Midbrain (tissue), 1 donor: Measurements from ENCODE around the gene GALNT9.
"Not testable (repeated sequence)": the region's sequence is repeated elsewhere in the genome, so short reads cannot be mapped to it uniquely, and the experiment has no call there.

ENCODE experiments used
- DNase-seq: peaks from one replicate; lab custom pipeline; 2025; lab: John Stamatoyannopoulos, UW

The GALNT9 gene

DNA sequence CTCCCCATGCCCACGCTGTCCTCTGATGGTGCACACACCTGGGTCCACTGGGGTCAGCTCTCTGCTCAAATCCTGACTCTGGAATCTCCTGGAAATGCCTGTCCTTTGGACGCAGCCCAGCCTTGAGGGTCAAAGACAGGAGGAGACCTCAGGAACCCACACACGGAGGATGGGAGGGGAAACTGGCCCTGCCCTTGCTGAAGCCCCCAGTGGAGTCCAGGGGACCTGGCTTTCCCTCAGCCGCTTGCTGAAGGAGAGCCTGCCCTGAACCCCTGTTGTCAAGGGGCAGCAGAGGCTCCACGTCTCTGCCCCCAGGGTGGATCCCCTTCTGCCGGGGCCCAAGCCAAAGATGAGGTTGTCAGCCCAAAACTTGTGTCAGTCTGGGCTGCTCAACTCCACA lies 16.9 kb downstream of the GALNT9 start:
- DNase-seq: no peak

GRCh38 chr12:132311201-132311915 lies 18.0 kb downstream of the GALNT9 start:
- DNase-seq: no peak

- no peak for DNase-seq
Observed at GRCh38 chr12:132310181-132311040, 19.0 kb downstream of the GALNT9 start.

DNA sequence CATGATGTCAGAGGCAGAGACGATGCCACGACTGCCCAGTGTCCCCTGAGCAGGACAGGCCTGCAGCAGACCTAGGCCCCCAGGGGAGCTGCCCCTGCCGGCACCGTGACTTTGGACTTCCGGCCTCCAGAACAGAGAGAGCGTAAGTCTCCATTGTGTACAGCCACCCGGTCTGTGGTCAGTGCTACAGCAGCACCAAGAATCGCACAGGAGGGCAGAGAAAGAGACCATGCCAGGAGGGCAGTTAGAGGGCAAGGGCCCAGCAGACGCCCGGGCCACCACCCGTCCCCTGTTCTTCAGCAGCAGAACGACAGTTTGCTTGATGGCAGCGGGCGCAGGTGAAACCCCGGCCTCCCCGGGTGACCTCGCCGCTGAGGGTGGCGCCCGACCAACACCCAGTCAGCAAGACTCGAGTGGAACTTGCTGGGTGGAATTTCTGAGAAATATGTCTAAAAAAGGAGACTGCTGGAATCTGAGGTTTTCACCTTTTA lies 19.7 kb downstream of the GALNT9 start:
- no peak for DNase-seq

DNA sequence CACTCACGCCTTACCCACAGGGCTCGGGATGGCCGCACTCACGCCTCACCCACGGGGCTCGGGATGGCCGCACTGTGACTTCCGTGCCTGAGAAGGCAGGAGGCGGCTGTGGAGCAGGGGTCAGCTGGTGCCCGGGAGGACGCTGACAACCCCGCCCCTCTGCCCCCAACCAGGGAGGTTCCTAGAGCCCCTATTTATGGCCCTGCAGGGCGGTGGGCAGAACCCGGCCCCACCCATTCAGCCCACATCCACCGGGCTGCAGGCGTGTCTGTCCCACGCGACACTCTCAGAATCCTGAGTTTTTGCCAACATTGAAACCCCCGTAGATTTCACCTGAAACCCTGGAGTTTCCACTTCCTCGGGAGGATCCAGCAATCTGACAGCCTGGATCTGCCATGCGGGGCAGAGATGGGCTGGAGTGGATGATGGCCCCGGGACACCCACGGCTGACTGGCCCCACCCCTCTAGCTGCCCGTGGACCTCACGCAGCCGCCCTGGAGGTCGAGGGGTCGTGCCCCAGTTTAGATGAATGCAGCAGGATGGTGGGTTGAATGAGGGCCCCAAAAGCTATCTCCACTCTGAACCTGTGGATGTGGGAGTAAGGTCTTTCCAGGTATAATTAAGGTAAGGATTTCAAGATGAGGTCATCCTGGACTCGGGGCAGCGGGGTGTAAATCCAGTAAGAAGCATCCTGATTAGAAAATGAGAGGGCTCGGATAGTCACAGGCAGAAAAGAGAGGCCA lies 20.4 kb downstream of the GALNT9 start:
- no peak for DNase-seq

- no peak for DNase-seq
Observed at GRCh38 chr12:132307976-132308852, 21.2 kb downstream of the GALNT9 start.

GRCh38 chr12:132306885-132307191 lies 22.6 kb downstream of the GALNT9 start:
- DNase-seq: no peak

GRCh38 chr12:132305991-132306884 lies 23.2 kb downstream of the GALNT9 start:
- DNase-seq: no peak

- DNase-seq: no peak
Observed at GRCh38 chr12:132305560-132305966, 23.8 kb downstream of the GALNT9 start.

GRCh38 chr12:132304866-132305265 lies 24.5 kb downstream of the GALNT9 start:
- not testable (repeated sequence) for DNase-seq

DNA sequence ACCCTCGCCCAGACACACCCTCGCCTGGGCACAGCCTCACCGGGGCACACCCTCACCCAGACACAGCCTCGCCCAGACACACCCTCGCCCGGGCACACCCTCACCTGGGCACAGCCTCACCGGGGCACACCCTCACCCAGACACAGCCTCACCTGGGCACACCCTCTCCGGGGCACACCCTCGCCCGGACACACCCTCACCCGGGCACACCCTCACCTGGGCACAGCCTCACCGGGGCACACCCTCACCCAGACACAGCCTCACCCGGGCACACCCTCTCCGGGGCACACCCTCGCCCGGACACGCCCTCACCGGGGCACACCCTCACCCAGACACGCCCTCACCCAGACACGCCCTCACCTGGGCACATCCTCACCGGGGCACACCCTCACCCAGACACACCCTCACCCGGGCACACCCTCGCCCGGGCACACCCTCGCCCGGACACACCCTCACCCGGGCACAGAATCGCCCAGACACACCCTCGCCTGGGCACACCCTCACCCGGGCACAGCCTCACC lies 25.5 kb downstream of the GALNT9 start:
- DNase-seq: not testable (repeated sequence)

GRCh38 chr12:132302466-132303358 lies 26.7 kb downstream of the GALNT9 start:
- no peak for DNase-seq

DNA sequence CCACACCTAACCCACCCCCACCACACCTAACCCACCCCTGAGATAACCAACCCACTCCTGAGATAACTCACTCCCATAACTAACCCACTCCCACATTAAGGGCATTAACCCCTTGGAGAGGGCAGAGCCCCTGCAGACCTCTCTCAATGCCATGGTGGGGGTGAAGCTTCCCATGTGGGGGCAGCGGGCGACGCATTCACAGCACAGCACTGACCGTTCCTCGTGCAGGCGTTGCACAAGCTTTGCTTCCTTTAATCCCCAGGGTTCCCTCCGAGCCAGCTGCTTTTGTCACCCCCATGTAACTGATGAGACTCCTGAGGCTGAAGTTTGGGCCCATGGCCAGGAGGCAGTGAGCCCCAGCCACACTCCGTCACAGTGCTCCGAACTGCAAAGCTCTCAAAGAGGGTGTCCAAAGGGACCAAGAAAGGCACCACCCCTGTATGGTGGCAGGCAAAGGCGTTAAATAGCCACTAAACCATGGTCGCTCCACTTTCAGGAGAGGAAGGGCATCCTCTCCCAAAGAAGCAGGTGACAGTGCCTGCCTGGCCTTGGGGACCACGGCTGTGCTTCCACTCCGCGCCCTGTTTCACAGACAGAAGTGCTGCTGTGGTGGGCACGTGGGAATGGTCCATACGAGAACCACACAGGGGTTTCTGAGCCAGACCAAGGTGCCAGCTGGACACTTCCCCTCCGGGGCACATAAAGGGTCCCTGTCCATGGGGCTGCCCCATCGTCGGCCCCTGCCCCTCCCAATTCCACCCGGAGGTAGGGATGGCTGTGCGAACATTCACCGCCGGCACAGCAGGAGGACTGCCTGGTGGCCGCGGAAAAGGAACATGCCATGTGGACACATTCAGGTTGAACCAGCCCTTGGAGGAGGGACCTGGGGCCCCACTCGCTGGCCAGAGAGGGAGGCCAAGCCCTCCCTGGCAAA lies 28.3 kb downstream of the GALNT9 start:
- DNase-seq: no peak

GRCh38 chr12:132296063-132296462 lies 33.3 kb downstream of the GALNT9 start:
- no peak for DNase-seq

DNA sequence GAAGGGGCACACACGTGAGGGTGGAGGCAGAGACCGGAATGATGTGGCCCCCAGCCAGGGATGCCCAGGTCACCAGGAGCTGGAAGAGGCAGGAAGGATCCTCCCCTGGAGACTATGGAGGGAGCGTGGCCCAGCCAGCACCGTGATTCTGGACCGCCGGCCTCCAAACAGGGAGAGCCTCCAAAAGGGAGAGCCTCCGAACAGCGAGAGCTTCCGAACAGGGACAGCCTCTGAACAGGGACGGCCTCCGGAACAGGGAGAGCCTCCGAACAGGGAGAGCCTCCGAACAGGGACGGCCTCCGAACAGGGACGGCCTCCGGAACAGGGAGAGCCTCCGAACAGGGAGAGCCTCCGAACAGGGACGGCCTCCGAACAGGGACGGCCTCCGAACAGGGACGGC lies 33.8 kb downstream of the GALNT9 start:
- DNase-seq: not testable (repeated sequence)

DNA sequence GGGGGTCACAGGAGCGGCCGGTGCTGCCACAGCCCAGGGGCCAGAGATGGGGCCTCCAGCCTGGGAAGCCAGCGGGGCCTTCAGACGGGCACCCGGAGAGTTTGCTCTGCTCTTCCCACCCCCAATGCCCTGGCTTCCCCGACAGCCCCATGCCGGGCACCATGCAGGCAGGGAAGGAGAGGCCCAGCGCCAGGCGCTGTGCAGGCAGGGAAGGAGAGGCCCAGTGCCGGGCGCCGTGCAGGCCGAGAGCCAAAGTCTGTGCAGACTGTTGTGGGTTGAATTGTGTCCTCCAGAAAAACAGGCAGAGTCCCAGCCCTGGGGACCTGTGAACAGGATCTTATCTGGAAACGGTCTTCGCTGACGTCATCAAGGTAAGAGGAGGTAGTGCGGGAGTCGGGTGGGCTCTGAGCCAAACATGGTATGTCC lies 34.3 kb downstream of the GALNT9 start:
- no peak for DNase-seq

GRCh38 chr12:132294121-132295034 lies 35.0 kb downstream of the GALNT9 start:
- no peak for DNase-seq
